Fibroblast of peridontal ligament (primary cell): ENCODE measurements around the gene ACMSD.
"Not testable (repeated sequence)": the region's sequence is repeated elsewhere in the genome, so short reads cannot be mapped to it uniquely, and the experiment has no call there.

Experiments used
- DNase-seq: peaks from one replicate; pipeline ENCODE4 v3.0.0-alpha.2; 2010; ENCODE audit errors: extremely low read depth

Gene ACMSD

GRCh38 chr2:134838143-134838620 lies at the start of gene ACMSD:
ACMSD (plus strand) TSS chr2:134838616; CDS start chr2:134838683, 67 bp downstream.
- no peak for DNase-seq

GRCh38 chr2:134790487-134790886 lies 47.9 kb upstream of the ACMSD start:
- no peak for DNase-seq

GRCh38 chr2:134791616-134792015 lies 46.8 kb upstream of the ACMSD start:
- DNase-seq = no peak

- no peak for DNase-seq
Observed at GRCh38 chr2:134792186-134792585, 46.2 kb upstream of the ACMSD start.

- DNase-seq = no peak
Observed at GRCh38 chr2:134795765-134796164, 42.7 kb upstream of the ACMSD start.

GRCh38 chr2:134796373-134796772 lies 42.0 kb upstream of the ACMSD start:
- no peak for DNase-seq

GRCh38 chr2:134799936-134800335 lies 38.5 kb upstream of the ACMSD start:
- no peak for DNase-seq

- DNase-seq = no peak
Observed at GRCh38 chr2:134800341-134800740, 38.1 kb upstream of the ACMSD start.

GRCh38 chr2:134803609-134804405 lies 34.6 kb upstream of the ACMSD start:
- not testable (repeated sequence) for DNase-seq

- DNase-seq = no peak
Observed at GRCh38 chr2:134815741-134816140, 22.7 kb upstream of the ACMSD start.

- no peak for DNase-seq
Observed at GRCh38 chr2:134818321-134818720, 20.1 kb upstream of the ACMSD start.

GRCh38 chr2:134819334-134819733 lies 19.1 kb upstream of the ACMSD start:
- DNase-seq = peak; percentile 60

GRCh38 chr2:134823431-134823830 lies 15.0 kb upstream of the ACMSD start:
- DNase-seq = no peak

- DNase-seq = no peak
Observed at GRCh38 chr2:134823832-134824231, 14.6 kb upstream of the ACMSD start.

GRCh38 chr2:134825716-134826115 lies 12.7 kb upstream of the ACMSD start:
- DNase-seq = not testable (repeated sequence)

- DNase-seq = no peak
Observed at GRCh38 chr2:134835471-134835870, 2.9 kb upstream of the ACMSD start.

GRCh38 chr2:134836986-134837385 lies 1.4 kb upstream of the ACMSD start:
- peak; percentile 94 for DNase-seq

- DNase-seq = no peak
Observed at GRCh38 chr2:134839649-134840048, 1.2 kb downstream of the ACMSD start.

GRCh38 chr2:134842930-134843490 lies 4.6 kb downstream of the ACMSD start:
- no peak for DNase-seq

- no peak for DNase-seq
Observed at GRCh38 chr2:134843968-134844367, 5.6 kb downstream of the ACMSD start.

- no peak for DNase-seq
Observed at GRCh38 chr2:134845028-134845427, 6.6 kb downstream of the ACMSD start.

- DNase-seq = peak; percentile 85
Observed at GRCh38 chr2:134845719-134846118, 7.3 kb downstream of the ACMSD start.

- DNase-seq = no peak
Observed at GRCh38 chr2:134846213-134846612, 7.8 kb downstream of the ACMSD start.
